COLO829 (cell line): ENCODE data around the gene PCGF3.
"Not testable (repeated sequence)": the region's sequence is repeated elsewhere in the genome, so short reads cannot be mapped to it uniquely, and the experiment has no call there.

Experiments used
- DNase-seq: peaks from one replicate; pipeline ENCODE4 v3.0.0; 2012; ENCODE audit warnings: low spot score

Gene PCGF3

GRCh38 chr4:764405-765169, 59.0 kb downstream of the PCGF3 start:
- DNase-seq: no peak

- no peak for DNase-seq
These were observed 60.5 kb downstream of the PCGF3 start for GRCh38 chr4:766152-766515.

GRCh38 chr4:766559-767283, 61.1 kb downstream of the PCGF3 start:
- DNase-seq: no peak

DNA sequence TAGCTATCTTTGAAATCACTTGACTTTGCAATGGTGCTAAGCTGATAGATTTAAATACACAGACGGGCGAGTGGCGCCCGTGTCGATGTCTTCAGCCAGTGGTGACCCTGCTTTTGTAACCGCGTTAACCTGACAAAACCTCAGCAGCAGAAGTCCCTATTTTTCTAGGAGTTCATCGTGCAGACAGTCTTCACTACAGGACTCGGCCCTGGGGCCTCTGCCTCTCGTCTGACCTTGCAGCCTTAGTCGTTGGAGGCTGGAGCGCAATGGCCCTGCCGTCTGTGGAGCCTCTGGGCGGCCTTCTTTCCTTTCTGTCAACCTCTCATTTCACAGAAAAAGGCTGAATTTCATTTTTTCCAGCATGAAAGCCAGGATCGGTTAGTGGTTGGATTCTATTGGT, 62.4 kb downstream of the PCGF3 start:
- no peak for DNase-seq

DNA sequence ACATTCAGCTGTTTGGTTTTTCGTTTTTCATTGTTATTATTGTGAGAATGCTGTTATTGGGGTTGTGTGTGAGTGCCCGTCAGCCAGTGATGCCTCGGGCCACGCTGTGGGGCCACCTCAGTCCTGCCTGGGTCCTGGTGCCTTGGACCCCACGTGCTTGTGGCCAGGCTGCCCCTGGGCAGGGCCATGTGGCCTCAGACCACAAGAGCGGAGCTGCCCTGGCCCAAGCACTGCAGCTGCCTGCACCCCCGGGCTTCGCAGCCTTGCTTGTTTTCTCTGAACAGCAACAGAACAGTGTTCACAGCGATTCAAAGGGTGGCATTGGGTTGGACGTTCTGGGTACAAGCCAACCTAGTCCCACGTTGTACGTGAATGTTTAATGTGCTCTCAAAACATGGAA, 63.4 kb downstream of the PCGF3 start:
- no peak for DNase-seq

DNA sequence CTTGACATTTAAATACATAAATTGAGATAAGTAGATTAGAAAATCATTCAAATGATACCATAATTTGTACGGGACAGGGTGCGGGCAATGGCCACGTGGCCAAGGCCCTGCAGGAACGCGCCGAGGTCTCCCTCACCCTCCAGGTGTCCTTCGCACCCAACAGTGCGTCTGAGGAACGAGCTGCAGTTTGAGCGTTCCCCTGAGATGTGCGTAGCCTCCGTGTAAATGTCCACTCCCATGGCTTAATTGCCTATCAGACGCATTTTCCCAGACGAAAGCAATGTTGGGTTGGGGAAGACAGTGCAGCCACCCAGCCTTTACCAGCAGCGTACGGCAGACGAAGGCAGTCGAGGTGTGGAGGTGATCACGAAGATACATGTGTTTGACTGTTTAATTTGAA, 63.9 kb downstream of the PCGF3 start:
- no peak for DNase-seq

DNA sequence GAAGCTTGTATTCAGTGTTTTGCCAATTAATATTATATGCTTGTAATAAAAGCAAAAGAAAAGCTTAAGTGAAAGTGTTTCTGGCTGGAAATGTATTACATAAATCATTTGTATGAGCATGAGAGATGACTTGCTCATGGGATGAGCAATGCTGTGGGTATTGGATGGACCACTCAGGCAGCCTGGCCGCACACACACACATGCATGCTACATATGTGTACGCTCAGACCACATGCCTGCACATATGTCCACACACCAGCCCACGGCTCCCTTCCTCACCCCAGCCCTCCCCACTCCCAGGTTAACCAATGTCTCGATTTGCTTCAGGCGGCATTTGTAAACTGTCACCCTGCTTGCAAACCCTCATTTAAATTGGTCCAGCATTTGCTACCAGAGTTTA, 64.4 kb downstream of the PCGF3 start:
- no peak for DNase-seq

DNA sequence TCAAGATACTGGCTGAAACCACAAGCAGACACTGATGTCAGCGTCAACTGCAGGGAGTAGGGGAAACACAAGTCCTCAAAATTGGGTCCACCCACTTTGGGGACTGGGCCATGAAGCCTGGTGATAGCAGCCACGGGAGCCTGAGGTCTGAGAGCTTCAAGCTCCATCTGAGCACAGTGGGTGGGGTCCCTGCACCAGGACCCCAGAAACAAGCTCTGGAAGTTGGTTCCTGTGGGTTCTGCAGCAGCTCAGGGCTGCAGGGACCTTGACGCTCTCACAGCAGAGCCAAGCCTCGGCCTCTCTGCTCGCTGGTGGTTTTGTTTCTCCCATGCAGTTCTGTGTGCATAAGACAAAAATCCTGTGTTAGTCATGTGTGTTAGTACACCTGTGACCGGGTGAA, 65.8 kb downstream of the PCGF3 start:
- no peak for DNase-seq

DNA sequence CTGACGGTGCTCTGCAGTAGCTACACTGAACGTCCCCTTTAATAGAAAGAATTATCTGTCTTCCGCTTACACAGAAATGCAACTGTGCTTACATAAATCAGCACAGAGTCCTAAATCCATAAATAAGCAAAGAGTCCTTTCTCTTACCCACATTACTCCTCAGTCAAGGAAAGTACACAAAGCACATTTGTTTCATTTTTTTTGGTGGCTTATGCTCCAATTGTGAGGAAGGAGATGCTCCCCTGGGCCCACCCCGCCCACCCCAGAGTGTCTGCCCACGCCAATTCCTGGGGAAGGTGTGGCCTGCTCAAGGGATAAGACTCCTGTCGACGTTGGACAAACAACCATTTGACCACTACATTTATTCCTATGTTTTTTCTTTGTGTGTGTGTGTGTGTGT, 66.5 kb downstream of the PCGF3 start:
- peak; percentile 69 for DNase-seq

GRCh38 chr4:772776-773175, 67.1 kb downstream of the PCGF3 start:
- no peak for DNase-seq

DNA sequence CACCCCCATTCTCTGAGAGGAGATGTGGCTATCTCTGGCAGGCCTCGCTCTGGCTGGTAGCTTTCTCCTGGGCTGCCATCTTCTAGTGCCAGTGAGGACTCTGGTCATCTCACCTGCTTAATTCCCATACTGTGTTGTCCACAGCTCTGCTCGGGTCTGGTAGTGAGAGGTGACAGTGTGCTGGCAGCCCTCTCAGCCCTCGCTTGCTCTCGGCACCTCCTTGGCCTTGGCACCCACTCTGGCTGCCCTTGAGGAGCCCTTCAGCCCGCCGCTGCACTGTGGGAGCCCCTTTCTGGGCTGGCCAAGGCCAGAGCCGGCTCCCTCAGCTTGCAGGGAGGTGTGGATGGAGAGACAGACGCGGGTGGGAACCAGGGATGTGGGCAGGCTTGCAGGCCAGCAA, 67.6 kb downstream of the PCGF3 start:
- no peak for DNase-seq

DNA sequence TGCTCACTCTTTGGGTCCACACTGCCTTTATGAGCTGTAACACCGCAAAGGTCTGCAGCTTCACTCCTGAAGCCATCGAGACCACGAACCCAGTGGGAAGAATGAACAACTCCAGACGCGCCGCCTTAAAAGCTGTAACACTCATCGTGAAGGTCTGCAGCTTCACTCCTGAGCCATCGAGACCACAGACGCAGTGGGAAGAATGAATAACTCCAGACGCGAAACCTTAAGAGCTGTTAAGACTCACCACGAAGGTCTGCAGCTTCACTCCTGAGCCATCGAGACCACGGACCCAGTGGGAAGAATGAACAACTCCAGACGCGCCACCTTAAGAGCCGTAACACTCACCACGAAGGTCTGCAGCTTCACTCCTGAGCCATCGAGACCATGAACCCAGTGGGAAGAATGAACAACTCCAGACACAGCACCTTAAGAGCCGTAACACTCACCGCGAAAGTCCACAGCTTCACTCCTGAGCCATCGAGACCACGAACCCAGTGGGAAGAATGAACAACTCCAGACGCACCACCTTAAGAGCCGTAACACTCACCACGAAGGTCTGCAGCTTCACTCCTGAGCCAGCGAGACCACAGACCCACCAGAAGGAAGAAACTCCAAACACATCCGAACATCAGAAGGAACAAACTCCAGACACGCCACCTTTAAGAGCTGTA, 68.9 kb downstream of the PCGF3 start:
- not testable (repeated sequence) for DNase-seq

GRCh38 chr4:775485-775884, 69.9 kb downstream of the PCGF3 start:
- DNase-seq: not testable (repeated sequence)

DNA sequence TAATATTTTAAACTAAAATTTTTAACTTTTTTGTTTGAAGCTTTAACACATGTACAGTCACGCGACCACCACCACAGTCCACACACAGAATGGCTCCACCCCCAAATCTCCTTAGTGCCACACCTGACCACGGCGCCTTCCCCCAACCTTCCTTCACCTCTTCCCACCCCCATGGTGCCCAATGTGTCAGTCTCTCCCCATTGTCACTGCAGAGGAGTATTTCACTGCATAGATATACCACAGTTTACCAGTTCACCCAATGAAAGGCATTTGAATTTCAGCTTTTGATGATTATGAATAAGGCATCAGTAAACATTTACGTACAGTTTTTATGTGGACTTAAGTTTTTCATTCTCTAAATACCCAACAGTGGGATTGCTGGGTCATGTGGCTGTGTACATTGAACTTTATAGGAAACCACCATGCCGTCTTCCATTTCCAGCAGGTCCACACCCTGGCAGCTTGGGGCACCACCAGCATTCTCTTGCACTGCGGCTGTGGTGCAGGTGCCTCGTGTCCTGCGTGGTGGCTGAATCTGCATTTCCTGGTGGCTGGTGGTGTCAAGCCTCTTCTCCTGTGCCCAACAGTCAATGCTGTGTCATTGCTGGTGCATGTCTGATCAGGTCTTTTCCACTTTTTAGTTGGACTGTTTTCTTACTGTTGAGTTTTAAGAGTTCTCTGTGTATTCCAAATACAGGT, 71.3 kb downstream of the PCGF3 start:
- DNase-seq: no peak

- no peak for DNase-seq
These were observed 72.1 kb downstream of the PCGF3 start for GRCh38 chr4:777520-778262.

GRCh38 chr4:779555-779954, 73.9 kb downstream of the PCGF3 start:
- no peak for DNase-seq

GRCh38 chr4:780255-780654, 74.6 kb downstream of the PCGF3 start:
- DNase-seq: not testable (repeated sequence)

GRCh38 chr4:780716-781492, 75.3 kb downstream of the PCGF3 start:
- DNase-seq: no peak

DNA sequence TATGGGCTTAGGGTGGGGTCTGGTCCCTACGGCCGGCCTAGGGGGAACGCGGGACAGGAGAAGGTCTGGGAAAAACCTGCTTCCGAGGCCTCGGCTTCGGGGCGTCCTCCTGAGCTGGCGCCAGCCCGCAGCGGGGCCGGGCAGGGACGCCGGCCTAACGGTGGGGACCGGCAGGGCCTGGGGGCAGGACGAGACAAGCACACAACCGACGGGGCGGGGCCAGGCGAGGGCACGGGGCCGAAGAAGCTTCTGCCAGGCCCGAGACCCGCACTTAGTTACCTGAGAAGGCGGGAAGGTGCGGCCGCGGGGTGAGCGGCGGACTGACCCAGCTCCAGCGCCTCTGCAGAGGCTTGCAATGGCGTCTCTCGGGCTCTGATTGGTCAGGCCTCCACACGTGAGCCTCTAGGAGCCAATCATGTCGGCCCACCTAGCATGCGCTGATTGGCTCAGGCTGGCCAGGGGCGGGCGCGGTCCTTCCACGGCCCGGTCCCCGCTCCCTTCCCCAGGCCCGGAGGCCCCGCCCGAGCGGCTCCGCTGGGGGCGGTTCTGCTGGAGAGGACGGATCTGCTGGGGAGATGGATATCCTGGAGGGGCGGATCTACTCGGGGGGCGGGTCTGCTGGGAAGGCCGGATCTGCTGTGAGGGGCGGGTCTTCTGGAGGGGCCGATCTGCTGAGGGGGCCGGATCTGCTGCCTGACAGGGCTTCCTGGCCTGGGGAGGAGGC, 76.0 kb downstream of the PCGF3 start:
- peak; percentile 93 for DNase-seq
